ENCODE data around the gene HEATR5A. TPM values are rescaled to one million over a fixed set of nuclear protein-coding genes. Genes with fewer than 3 reads are reported as not detected.
A peak's percentile ranks its signal among the peaks of the same experiment; 100 is the strongest.

Gene HEATR5A
- total and polyA plus RNA-seq, 2 experiments from 2014 or later: 25.8 to 32.5 TPM

- no peak for TF ChIP-seq REST (IDR thresholded peaks at IDR 0.05; ENCODE audit: unreplicated experiment)
- TF ChIP-seq ZNF114 (CRISPR knock-in tag; IDR thresholded peaks at IDR 0.05): no peak
These were observed 132.9 kb downstream of the HEATR5A start (continued) for GRCh38 chr14:31287294-31287972.

- no peak overlapping the region for H3K4me2 ChIP-seq
- H3K27me3 Mint-ChIP-seq (ENCODE audit: insufficient read depth, low read depth, poor library complexity): peaks cover 4% of the 10 kb centered on the region
These were observed 133.7 kb downstream of the HEATR5A start for GRCh38 chr14:31286456-31287293.

More at GRCh38 chr14:31286456-31287293, 133.7 kb downstream of the HEATR5A start:
- Mint-ChIP-seq H3K4me1 (peaks cover 4% of the 10 kb centered on the region; the same call in 2 of the 3 replicates), H3K27ac (no peak overlapping the region), H3K9me3 (peaks cover 22% of the 10 kb centered on the region), H3K36me3 (ENCODE audit: low read depth) (peaks cover 19% of the 10 kb centered on the region), H3K4me3 (no peak overlapping the region)
- H2AFZ ChIP-seq: no peak overlapping the region
- TF ChIP-seq EZH2phosphoT487 (IDR thresholded peaks at IDR 0.05; ENCODE audit: unreplicated experiment) (no peak), NANOG (IDR thresholded peaks at IDR 0.05; ENCODE audit: borderline replicate concordance) (no peak), EZH2 (IDR thresholded peaks at IDR 0.05; ENCODE audit: low read depth, unreplicated experiment) (no peak), CTCF (conservative IDR thresholded peaks at IDR 0.05; ENCODE audit: low read depth in 2 of 2) (peak; percentile 40 to 49), ZNF331 (CRISPR knock-in tag; IDR thresholded peaks at IDR 0.05; ENCODE audit: low read depth) (no peak), CREB1 (CRISPR knock-in tag; IDR thresholded peaks at IDR 0.05; ENCODE audit: low read depth) (no peak), POLR2AphosphoS5 (IDR thresholded peaks at IDR 0.05; ENCODE audit: low read depth) (no peak)
- H4K20me1 ChIP-seq (replicated peaks; ENCODE audit: insufficient read depth): no peaks in the 10 kb centered on the region
- H3K4me3 ChIP-seq: no peak overlapping the region
- no peaks in the 10 kb centered on the region for H3K36me3 ChIP-seq (ENCODE audit: insufficient read depth)
- no peaks in the 10 kb centered on the region for H3K4me1 ChIP-seq (ENCODE audit: insufficient read depth)
- H3K27me3 ChIP-seq (ENCODE audit: insufficient read depth): no peaks in the 10 kb centered on the region
- ATAC-seq: peak; percentile 71
- H3K27ac ChIP-seq (ENCODE audit: low read depth): no peak overlapping the region
- DNase-seq (ENCODE audit: low spot score): peak; percentile 57
- H3F3A ChIP-seq (replicated peaks; ENCODE audit: low read depth): no peaks in the 10 kb centered on the region
- H3K9me2 ChIP-seq (ENCODE audit: insufficient read depth): no peaks in the 10 kb centered on the region
- no peaks in the 10 kb centered on the region for H3K79me2 ChIP-seq (replicated peaks; ENCODE audit: insufficient read depth)

Measured in GM23338 (cell line).